ENCODE data around the gene KAT2B.
"Not testable (repeated sequence)": the region's sequence is repeated elsewhere in the genome, so short reads cannot be mapped to it uniquely, and the experiment has no call there.

KAT2B gene

DNA sequence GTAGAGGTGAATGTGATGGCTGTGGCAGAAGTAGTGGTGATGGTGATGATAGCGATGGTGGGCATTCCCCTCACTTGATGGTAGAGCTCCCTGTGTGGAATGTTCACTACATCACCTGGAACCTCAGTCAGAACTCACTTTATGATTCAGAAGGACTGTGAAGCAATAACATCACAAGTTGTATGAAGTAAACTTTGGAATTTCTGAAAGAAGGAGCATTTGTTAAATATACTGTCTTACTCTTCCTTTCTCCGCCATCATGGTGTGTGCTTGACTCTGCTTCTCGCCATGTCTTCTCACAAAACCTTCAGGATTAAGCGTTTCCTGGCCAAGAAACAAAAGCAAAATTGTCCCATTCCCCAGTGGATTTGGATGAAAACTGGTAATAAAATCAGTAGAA lies 28.1 kb upstream of the KAT2B start, which contains the start of gene PP2D1:
Gene PP2D1, minus strand, starts transcription at position 101 of the 400 bp plus-strand sequence. CDS start 192 bp downstream, outside the sequence.
- Histone ChIP-seq H3K4me3 (ENCODE audit: low read length) (no peak within 1 kb of the TSS), H3K27me3 (ENCODE audit: insufficient read depth, low read length, poor library complexity) (no peaks in the 10 kb centered on the region), H3K79me1 (ENCODE audit: low read length) (no peaks in the 10 kb centered on the region), H4K5ac (ENCODE audit: low read length) (no peak within 1 kb of the TSS), H3K79me2 (ENCODE audit: control insufficient read depth, insufficient read depth, low read length) (no peaks in the 10 kb centered on the region), H3K4me2 (ENCODE audit: low read length) (no peak within 1 kb of the TSS), H2BK5ac (ENCODE audit: low read length) (no peak within 1 kb of the TSS), H3K56ac (ENCODE audit: low read length) (no peak within 1 kb of the TSS), H4K8ac (ENCODE audit: low read depth, low read length) (no peak within 1 kb of the TSS), H3K9ac (ENCODE audit: low read length) (no peak within 1 kb of the TSS), H2BK120ac (ENCODE audit: low read depth, low read length) (no peak within 1 kb of the TSS), H3K4me1 (ENCODE audit: control insufficient read depth, low read depth, low read length) (no peaks in the 10 kb centered on the region), H3K23ac (ENCODE audit: low read length) (no peak within 1 kb of the TSS), H3K36me3 (ENCODE audit: control insufficient read depth, insufficient read depth, low read length) (no peaks in the 10 kb centered on the region), H3K4ac (ENCODE audit: low read depth, low read length) (no peak within 1 kb of the TSS), H3K27ac (ENCODE audit: low read depth, low read length) (no peak within 1 kb of the TSS), H2AK5ac (ENCODE audit: low read length) (no peak within 1 kb of the TSS), H2BK15ac (replicated peaks; ENCODE audit: low read depth) (no peak within 1 kb of the TSS), H3K18ac (ENCODE audit: low read length) (no peak within 1 kb of the TSS)
- no CpG with 5 or more reads among the region's 4 CpGs for WGBS (ENCODE audit: extremely low coverage, insufficient coverage, low lambda C conversion rate)
- no peak for DNase-seq

DNA sequence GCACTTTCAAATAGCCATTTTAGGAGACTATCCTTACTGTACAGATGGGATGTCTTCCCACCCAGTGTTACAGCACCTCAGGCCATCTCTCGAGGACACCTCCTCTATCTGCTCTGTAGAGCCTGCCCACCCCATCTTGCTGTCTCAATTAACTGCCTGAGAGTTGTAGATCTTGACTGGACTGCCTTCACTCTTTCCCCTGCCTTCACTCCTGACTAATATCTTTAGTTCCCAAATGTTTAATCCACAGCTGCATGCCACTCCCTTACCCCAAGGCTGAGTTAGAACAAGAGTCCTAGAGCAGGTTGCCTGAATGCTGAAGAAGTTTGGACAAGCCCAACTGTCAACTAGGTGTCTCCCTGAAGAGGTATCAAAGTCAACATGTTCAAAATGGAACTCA lies 26.9 kb upstream of the KAT2B start:
- H2AK5ac ChIP-seq (ENCODE audit: low read length): no peak overlapping the region
- H3K4me3 ChIP-seq (ENCODE audit: low read length): no peak overlapping the region
- DNase-seq: no peak
- no peak overlapping the region for H4K5ac ChIP-seq (ENCODE audit: low read length)
- H3K4me2 ChIP-seq (ENCODE audit: low read length): no peak overlapping the region
- no peaks in the 10 kb centered on the region for H3K79me2 ChIP-seq (ENCODE audit: control insufficient read depth, insufficient read depth, low read length)
- H2BK120ac ChIP-seq (ENCODE audit: low read depth, low read length): no peak overlapping the region
- H3K18ac ChIP-seq (ENCODE audit: low read length): no peak overlapping the region
- H3K27me3 ChIP-seq (ENCODE audit: insufficient read depth, low read length, poor library complexity): no peaks in the 10 kb centered on the region
- no peak overlapping the region for H2BK15ac ChIP-seq (replicated peaks; ENCODE audit: low read depth)
- no peak overlapping the region for H3K56ac ChIP-seq (ENCODE audit: low read length)
- H3K4me1 ChIP-seq (ENCODE audit: control insufficient read depth, low read depth, low read length): no peaks in the 10 kb centered on the region
- no peak overlapping the region for H3K23ac ChIP-seq (ENCODE audit: low read length)
- H3K27ac ChIP-seq (ENCODE audit: low read depth, low read length): no peak overlapping the region
- H3K79me1 ChIP-seq (ENCODE audit: low read length): no peaks in the 10 kb centered on the region
- H4K8ac ChIP-seq (ENCODE audit: low read depth, low read length): no peak overlapping the region
- no CpG with 5 or more reads among the region's 1 CpG for WGBS (ENCODE audit: extremely low coverage, insufficient coverage, low lambda C conversion rate)
- H3K36me3 ChIP-seq (ENCODE audit: control insufficient read depth, insufficient read depth, low read length): no peaks in the 10 kb centered on the region
- H3K4ac ChIP-seq (ENCODE audit: low read depth, low read length): no peak overlapping the region
- no peak overlapping the region for H2BK5ac ChIP-seq (ENCODE audit: low read length)
- H3K9ac ChIP-seq (ENCODE audit: low read length): no peak overlapping the region

GRCh38 chr3:20015525-20015924 lies 24.7 kb upstream of the KAT2B start:
- no peaks in the 10 kb centered on the region for H3K79me1 ChIP-seq (ENCODE audit: low read length)
- H2AK5ac ChIP-seq (ENCODE audit: low read length): no peak overlapping the region
- no peak overlapping the region for H2BK15ac ChIP-seq (replicated peaks; ENCODE audit: low read depth)
- no peak overlapping the region for H3K9ac ChIP-seq (ENCODE audit: low read length)
- H3K56ac ChIP-seq (ENCODE audit: low read length): no peak overlapping the region
- no peak overlapping the region for H3K18ac ChIP-seq (ENCODE audit: low read length)
- H3K4me3 ChIP-seq (ENCODE audit: low read length): no peak overlapping the region
- H3K4me1 ChIP-seq (ENCODE audit: control insufficient read depth, low read depth, low read length): no peaks in the 10 kb centered on the region
- no peaks in the 10 kb centered on the region for H3K79me2 ChIP-seq (ENCODE audit: control insufficient read depth, insufficient read depth, low read length)
- no peak overlapping the region for H3K4me2 ChIP-seq (ENCODE audit: low read length)
- H3K27ac ChIP-seq (ENCODE audit: low read depth, low read length): no peak overlapping the region
- H3K23ac ChIP-seq (ENCODE audit: low read length): no peak overlapping the region
- no peak overlapping the region for H4K8ac ChIP-seq (ENCODE audit: low read depth, low read length)
- DNase-seq: no peak
- H3K4ac ChIP-seq (ENCODE audit: low read depth, low read length): no peak overlapping the region
- no CpG with 5 or more reads among the region's 1 CpG for whole genome bisulfite sequencing (ENCODE audit: extremely low coverage, insufficient coverage, low lambda C conversion rate)
- H3K36me3 ChIP-seq (ENCODE audit: control insufficient read depth, insufficient read depth, low read length): no peaks in the 10 kb centered on the region
- H3K27me3 ChIP-seq (ENCODE audit: insufficient read depth, low read length, poor library complexity): no peaks in the 10 kb centered on the region
- no peak overlapping the region for H4K5ac ChIP-seq (ENCODE audit: low read length)
- no peak overlapping the region for H2BK5ac ChIP-seq (ENCODE audit: low read length)
- no peak overlapping the region for H2BK120ac ChIP-seq (ENCODE audit: low read depth, low read length)

- H3K9ac ChIP-seq (ENCODE audit: low read length); H2BK5ac ChIP-seq (ENCODE audit: low read length); H2BK15ac ChIP-seq (replicated peaks; ENCODE audit: low read depth); H3K27ac ChIP-seq (ENCODE audit: low read depth, low read length); H4K5ac ChIP-seq (ENCODE audit: low read length); H3K79me1 ChIP-seq (ENCODE audit: low read length); H3K4ac ChIP-seq (ENCODE audit: low read depth, low read length); H3K36me3 ChIP-seq (ENCODE audit: control insufficient read depth, insufficient read depth, low read length); H3K4me3 ChIP-seq (ENCODE audit: low read length); H2AK5ac ChIP-seq (ENCODE audit: low read length); H2BK120ac ChIP-seq (ENCODE audit: low read depth, low read length); H3K27me3 ChIP-seq (ENCODE audit: insufficient read depth, low read length, poor library complexity); H3K79me2 ChIP-seq (ENCODE audit: control insufficient read depth, insufficient read depth, low read length); H3K23ac ChIP-seq (ENCODE audit: low read length); H3K18ac ChIP-seq (ENCODE audit: low read length); DNase-seq; H4K8ac ChIP-seq (ENCODE audit: low read depth, low read length); H3K56ac ChIP-seq (ENCODE audit: low read length); H3K4me1 ChIP-seq (ENCODE audit: control insufficient read depth, low read depth, low read length); H3K4me2 ChIP-seq (ENCODE audit: low read length): not testable (repeated sequence)
- no CpG with 5 or more reads among the region's 3 CpGs for WGBS (ENCODE audit: extremely low coverage, insufficient coverage, low lambda C conversion rate)
Measured at GRCh38 chr3:20016076-20016475, 24.2 kb upstream of the KAT2B start.

GRCh38 chr3:20022954-20023622 lies 17.2 kb upstream of the KAT2B start:
- Histone ChIP-seq H4K5ac (ENCODE audit: low read length) (no peak overlapping the region), H3K36me3 (ENCODE audit: control insufficient read depth, insufficient read depth, low read length) (no peaks in the 10 kb centered on the region), H2AK5ac (ENCODE audit: low read length) (no peak overlapping the region), H3K4me1 (ENCODE audit: control insufficient read depth, low read depth, low read length) (no peaks in the 10 kb centered on the region), H3K27ac (ENCODE audit: low read depth, low read length) (no peak overlapping the region), H3K9ac (ENCODE audit: low read length) (no peak overlapping the region), H4K8ac (ENCODE audit: low read depth, low read length) (no peak overlapping the region), H2BK15ac (replicated peaks; ENCODE audit: low read depth) (no peak overlapping the region), H3K23ac (ENCODE audit: low read length) (no peak overlapping the region), H3K4me2 (ENCODE audit: low read length) (no peak overlapping the region), H3K56ac (ENCODE audit: low read length) (no peak overlapping the region), H3K18ac (ENCODE audit: low read length) (no peak overlapping the region), H3K79me1 (ENCODE audit: low read length) (no peaks in the 10 kb centered on the region), H3K4ac (ENCODE audit: low read depth, low read length) (no peak overlapping the region), H3K4me3 (ENCODE audit: low read length) (no peak overlapping the region), H3K27me3 (ENCODE audit: insufficient read depth, low read length, poor library complexity) (no peaks in the 10 kb centered on the region), H3K79me2 (ENCODE audit: control insufficient read depth, insufficient read depth, low read length) (no peaks in the 10 kb centered on the region), H2BK5ac (ENCODE audit: low read length) (no peak overlapping the region), H2BK120ac (ENCODE audit: low read depth, low read length) (no peak overlapping the region)
- WGBS (ENCODE audit: extremely low coverage, insufficient coverage, low lambda C conversion rate): no CpG with 5 or more reads among the region's 2 CpGs
- DNase-seq: no peak
